Testis (tissue), 3 donors: ENCODE data around the gene TAF9B. TPM values are rescaled to one million over a fixed set of nuclear protein-coding genes. Genes with fewer than 3 reads are reported as not detected.

ENCODE experiments used
- DNase-seq: peaks from one replicate; pipeline ENCODE4 v3.0.0-alpha.2; 2019
- H3K27ac ChIP-seq, 2 donors: fragments of 200-600 bp; sonication (generic); one replicate each; pipeline ENCODE4 v1.5.1; 2019
- H3K27me3 ChIP-seq: fragments of 200-600 bp; sonication (generic); one replicate; pipeline ENCODE4 v1.5.1; 2019
- H3K36me3 ChIP-seq: fragments of 200-600 bp; sonication (generic); one replicate; pipeline ENCODE4 v1.5.1; 2017; ENCODE audit warnings: low read depth; ENCODE audit errors: missing control alignments
- H3K4me1 ChIP-seq: fragments of 200-600 bp; sonication (generic); one replicate; pipeline ENCODE4 v1.5.1; 2019
- H3K4me3 ChIP-seq, 2 donors: fragments of 200-600 bp; sonication (generic); one replicate each; pipeline ENCODE4 v1.5.1; 2017 to 2019
- H3K9me3 ChIP-seq: fragments of 200-600 bp; sonication (generic); one replicate; pipeline ENCODE4 v1.5.1; 2017
- POLR2A ChIP-seq: fragments of 450-650 bp; IDR thresholded peaks from one replicate; pipeline ENCODE4 v1.6.1; 2017; ENCODE audit warnings: antibody characterized with exemption, mild to moderate bottlenecking, moderate library complexity
- WGBS, 2 donors: methylation state at CpG; one replicate each; pipeline ENCODE4 v1.1.5; 2018; 5-methylcytosine and 5-hydroxymethylcytosine counted together
- intact Hi-C: fragments of 100-400 bp; cut with DNase I; formaldehyde crosslinking; loops from one replicate; pipeline ENCODE4 v1.15.1; 2023; ENCODE audit warnings: low total_unique reads
- polyA plus RNA-seq: library from polyadenylated mRNA; stranded (reverse); fragments of 350-450 nt; fragmentation: Illumina TruSeq; extraction: RNeasy Lipid Tissue Mini Kit (QIAGEN cat#74804); gene quantifications from one replicate; pipeline ENCODE4 v1.2.3, GENCODE V29; 2014; ENCODE audit warnings: low read depth, low replicate concordance; ENCODE audit not compliant: insufficient read depth
- total RNA-seq, 2 donors: library from RNA; depleted of rRNA; stranded (reverse); fragments of >200 nt; gene quantifications; one replicate each; pipeline ENCODE4 v1.2.3, GENCODE V29; 2016
- TF ChIP-seq, protein P1 (sequence below), 3 experiments: fragments of 450-650 bp in 2 of 3; fragments of 200-600 bp in 1 of 3; sonication (generic) in 1 of 3; IDR thresholded peaks; one replicate each; pipeline ENCODE4 v1.5.1; 2016 to 2019; ENCODE audit warnings: antibody characterized with exemption in 3 of 3, mild to moderate bottlenecking in 2 of 3, moderate library complexity in 1 of 3

Gene TAF9B
- total and polyA plus RNA-seq, 3 donors from 2014 or later, result 15.4 to 21.3 (median 17.9) TPM

DNA sequence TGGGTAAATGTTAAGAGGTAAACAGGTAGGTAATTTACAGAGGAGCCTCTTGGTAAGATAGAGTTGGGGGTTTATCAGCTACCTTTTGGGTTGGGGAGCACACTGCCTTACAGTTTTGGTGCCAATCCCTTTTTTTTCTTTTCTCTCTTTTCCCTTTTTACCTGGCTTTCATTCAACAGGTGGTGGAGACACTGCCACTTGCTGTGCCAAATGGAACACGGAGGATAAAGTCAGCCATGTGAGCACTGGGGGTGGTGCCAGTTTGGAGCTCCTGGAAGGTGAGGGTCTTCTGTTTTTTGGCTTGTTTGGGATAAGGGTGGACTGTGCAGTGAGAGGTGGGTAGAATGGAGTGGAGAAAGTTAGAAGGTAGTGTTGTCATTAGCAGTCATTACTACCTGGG, 14.3 kb downstream of the TAF9B start:
- no peak overlapping the region for H3K27ac ChIP-seq
- H3K27me3 ChIP-seq, result no peaks in the 10 kb centered on the region
- no peaks in the 10 kb centered on the region for H3K36me3 ChIP-seq
- H3K9me3 ChIP-seq, result no peaks in the 10 kb centered on the region
- H3K4me1 ChIP-seq, result no peaks in the 10 kb centered on the region
- intact Hi-C loops, result no loop called here
- DNase-seq, result no peak
- 90% methylated on average over 1 of the region's 1 CpG; no CpG with 5 or more reads in 1 of the 2 donors for WGBS, 2 donors
- no peak overlapping the region for H3K4me3 ChIP-seq
- TF ChIP-seq POLR2A, result no peak
- TF ChIP-seq, protein P1, sequence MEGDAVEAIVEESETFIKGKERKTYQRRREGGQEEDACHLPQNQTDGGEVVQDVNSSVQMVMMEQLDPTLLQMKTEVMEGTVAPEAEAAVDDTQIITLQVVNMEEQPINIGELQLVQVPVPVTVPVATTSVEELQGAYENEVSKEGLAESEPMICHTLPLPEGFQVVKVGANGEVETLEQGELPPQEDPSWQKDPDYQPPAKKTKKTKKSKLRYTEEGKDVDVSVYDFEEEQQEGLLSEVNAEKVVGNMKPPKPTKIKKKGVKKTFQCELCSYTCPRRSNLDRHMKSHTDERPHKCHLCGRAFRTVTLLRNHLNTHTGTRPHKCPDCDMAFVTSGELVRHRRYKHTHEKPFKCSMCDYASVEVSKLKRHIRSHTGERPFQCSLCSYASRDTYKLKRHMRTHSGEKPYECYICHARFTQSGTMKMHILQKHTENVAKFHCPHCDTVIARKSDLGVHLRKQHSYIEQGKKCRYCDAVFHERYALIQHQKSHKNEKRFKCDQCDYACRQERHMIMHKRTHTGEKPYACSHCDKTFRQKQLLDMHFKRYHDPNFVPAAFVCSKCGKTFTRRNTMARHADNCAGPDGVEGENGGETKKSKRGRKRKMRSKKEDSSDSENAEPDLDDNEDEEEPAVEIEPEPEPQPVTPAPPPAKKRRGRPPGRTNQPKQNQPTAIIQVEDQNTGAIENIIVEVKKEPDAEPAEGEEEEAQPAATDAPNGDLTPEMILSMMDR (IDR thresholded peaks at IDR 0.05), result no peak

- DNase-seq, result no peak
- no peak overlapping the region for H3K27ac ChIP-seq
- H3K9me3 ChIP-seq, result no peaks in the 10 kb centered on the region
- intact Hi-C loops, result no loop called here
- H3K4me1 ChIP-seq, result no peaks in the 10 kb centered on the region
- H3K4me3 ChIP-seq, result no peak overlapping the region
- H3K27me3 ChIP-seq, result no peaks in the 10 kb centered on the region
- TF ChIP-seq, protein P1 (IDR thresholded peaks at IDR 0.05), result no peak
- no peak for TF ChIP-seq POLR2A
- no peaks in the 10 kb centered on the region for H3K36me3 ChIP-seq
- WGBS, 2 donors, result 89 to 95% methylated on average over 2 of the region's 2 CpGs
Measured at GRCh38 chrX:78124307-78124706, 15.1 kb downstream of the TAF9B start.

GRCh38 chrX:78123190-78123589, 16.3 kb downstream of the TAF9B start:
- Histone ChIP-seq H3K9me3 (no peaks in the 10 kb centered on the region), H3K36me3 (no peaks in the 10 kb centered on the region), H3K27me3 (no peaks in the 10 kb centered on the region), H3K4me3 (no peak overlapping the region), H3K27ac (no peak overlapping the region), H3K4me1 (no peaks in the 10 kb centered on the region)
- no peak for DNase-seq
- intact Hi-C loops, result no loop called here
- TF ChIP-seq, protein P1 (IDR thresholded peaks at IDR 0.05), result no peak
- TF ChIP-seq POLR2A, result no peak

DNA sequence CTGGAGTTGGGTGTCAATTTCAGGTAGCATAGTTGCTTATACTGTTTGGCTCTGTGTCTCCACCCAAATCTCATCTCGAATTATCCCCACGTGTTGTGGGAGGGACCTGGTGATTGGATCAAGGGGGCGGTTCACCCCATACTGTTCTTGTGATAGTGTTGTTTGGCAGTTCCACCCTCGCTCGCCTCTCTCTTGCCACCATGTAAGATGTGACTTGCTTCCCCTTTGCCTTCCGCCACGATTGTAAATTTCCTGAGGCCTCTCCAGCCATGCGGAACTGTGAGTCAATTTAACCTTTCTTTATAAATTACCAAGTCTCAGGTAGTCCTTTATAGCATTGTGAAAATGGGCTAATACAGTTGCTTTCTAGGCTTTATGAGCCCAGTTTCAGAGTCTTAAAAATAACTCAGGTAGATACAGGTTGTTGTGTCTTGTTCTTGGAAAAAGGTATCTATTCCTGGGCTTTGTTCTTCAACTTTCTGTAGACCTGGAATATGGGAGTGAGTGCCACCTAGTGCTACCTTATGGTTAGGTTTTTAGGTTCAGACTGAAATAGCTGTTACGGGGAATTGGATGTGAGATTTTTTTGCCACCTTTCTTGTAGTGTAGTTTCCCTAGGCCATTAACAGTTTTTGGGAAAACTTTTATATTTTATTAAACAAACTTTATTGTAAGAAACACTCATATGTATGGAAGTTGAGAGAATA, 19.8 kb downstream of the TAF9B start:
- H3K36me3 ChIP-seq, result no peaks in the 10 kb centered on the region
- H3K27ac ChIP-seq, result no peak overlapping the region
- no peak for DNase-seq
- no peaks in the 10 kb centered on the region for H3K27me3 ChIP-seq
- intact Hi-C loops, result no loop called here
- WGBS, 2 donors, result 82 to 84% methylated on average over 9 of the region's 9 CpGs
- no peaks in the 10 kb centered on the region for H3K9me3 ChIP-seq
- no peaks in the 10 kb centered on the region for H3K4me1 ChIP-seq
- no peak overlapping the region for H3K4me3 ChIP-seq
- TF ChIP-seq POLR2A, result no peak
- TF ChIP-seq, protein P1 (IDR thresholded peaks at IDR 0.05), result peak in 1 of 3 experiments; percentile 10

GRCh38 chrX:78118628-78119027, 20.8 kb downstream of the TAF9B start:
- TF ChIP-seq, protein P1 (IDR thresholded peaks at IDR 0.05), result no peak
- TF ChIP-seq POLR2A, result no peak
- no peaks in the 10 kb centered on the region for H3K9me3 ChIP-seq
- no peak overlapping the region for H3K4me3 ChIP-seq
- no peak for DNase-seq
- no peaks in the 10 kb centered on the region for H3K4me1 ChIP-seq
- H3K27ac ChIP-seq, result no peak overlapping the region
- H3K36me3 ChIP-seq, result no peaks in the 10 kb centered on the region
- intact Hi-C loops, result no loop called here
- no peaks in the 10 kb centered on the region for H3K27me3 ChIP-seq
- WGBS, 2 donors, result 100% methylated on average over 1 of the region's 1 CpG; no CpG with 5 or more reads in 1 of the 2 donors
